NCI-H2081 (cell line): Measurements from ENCODE around the gene POLR2I.
"Not testable (repeated sequence)": the region's sequence is repeated elsewhere in the genome, so short reads cannot be mapped to it uniquely, and the experiment has no call there.

Source experiments
- DNase-seq, 2 experiments: peaks; one replicate each; lab custom pipeline; 2025; lab: John Stamatoyannopoulos, UW

The POLR2I gene

GRCh38 chr19:36100476-36100875 lies 14.2 kb downstream of the POLR2I start:
- DNase-seq, result no peak

DNA sequence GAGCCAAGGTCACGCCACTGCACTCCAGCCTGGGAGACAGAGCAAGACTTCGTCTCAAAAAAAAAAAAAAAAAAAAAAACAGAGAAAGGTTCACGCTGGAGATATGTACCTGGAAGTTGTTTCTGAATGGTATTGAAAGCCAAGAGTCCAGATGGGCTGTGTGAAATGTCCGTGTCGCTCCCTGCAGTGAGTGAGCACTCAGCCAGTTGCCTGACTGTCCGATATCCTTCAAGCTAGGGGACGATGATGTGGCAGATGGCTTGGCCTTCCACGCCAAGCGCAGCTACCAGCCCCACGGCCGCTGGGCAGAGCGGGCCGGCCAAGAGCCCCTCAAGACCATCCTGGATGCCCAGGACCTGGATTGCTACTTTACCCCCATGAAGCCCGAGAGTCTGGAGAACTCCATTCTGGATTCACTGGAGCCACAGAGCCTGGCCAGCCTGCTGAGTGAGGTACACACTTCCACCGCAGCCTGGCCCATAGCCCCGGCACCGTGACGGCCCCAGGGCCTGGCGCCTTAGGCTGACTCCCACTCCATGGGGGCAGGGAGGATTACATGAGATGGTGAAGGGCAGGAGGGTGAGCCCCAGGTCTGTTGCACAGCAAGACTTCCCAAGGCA lies 15.4 kb downstream of the POLR2I start:
- DNase-seq, result no peak

- DNase-seq, result no peak
Observed at GRCh38 chr19:36097036-36097435, 17.6 kb downstream of the POLR2I start.

DNA sequence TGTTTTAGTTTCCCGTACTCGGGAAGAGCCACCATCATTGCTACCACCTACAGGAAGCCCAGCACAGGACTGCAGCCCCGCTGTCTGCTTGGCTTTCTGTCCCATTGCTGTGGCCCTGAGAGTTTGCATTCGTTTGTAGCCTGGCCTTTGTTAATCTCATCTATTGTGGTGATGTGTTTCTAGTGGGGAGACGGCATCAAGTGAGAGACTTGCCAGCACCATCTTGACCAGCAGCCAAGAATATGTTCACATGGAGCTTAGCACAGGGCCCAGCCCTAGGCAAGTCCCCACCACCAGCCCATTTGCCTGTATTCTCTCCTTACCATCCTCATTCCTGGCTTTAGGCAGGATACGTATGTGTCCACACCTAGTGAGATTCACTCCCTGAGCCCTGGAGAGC lies 21.0 kb downstream of the POLR2I start:
- no peak for DNase-seq

DNA sequence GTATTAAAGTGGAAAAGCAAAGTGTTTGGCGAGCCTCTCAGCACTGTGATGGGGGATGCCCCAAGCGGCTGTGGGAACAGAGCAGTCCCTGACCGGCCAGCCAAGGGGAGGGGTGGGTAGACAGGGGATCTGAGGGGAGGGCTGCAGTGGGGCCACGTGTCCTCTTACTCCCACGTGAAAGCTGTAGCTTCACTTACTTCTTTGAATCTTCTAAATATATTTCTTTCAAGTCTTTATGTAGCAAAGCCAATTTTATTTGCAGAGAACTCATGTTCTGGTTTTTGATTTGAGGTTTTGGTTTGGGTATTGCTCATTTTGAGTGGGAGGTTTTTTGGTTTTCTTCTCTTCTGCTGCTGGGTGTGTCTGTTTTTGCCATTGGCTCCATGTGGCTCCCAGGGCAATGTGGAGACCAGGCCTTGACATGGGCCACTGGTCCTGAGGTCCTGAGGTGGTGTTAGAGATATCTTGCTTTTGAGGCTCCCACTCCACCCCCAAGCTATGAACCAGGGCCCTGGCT lies 21.5 kb downstream of the POLR2I start:
- DNase-seq, result no peak

DNA sequence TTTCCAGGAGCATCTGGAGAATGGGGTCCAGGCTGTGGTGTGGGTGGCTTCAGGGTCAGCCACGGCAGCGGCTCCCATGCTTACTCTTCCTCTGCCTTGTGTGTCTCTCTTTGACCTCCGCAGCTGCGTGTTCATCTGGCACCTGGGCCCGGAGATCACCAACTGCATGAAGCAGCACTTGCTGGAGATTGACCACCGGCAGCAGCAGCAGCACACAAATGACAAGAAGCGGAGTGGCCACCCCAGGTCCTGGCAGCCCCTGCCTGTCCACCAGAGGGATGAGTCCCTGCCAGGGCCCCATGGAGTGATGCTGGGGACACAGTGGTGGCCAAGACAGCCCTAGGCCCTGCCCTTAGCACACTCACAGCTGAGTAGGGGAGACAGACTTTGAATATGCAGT lies 22.1 kb downstream of the POLR2I start:
- DNase-seq, result no peak

DNA sequence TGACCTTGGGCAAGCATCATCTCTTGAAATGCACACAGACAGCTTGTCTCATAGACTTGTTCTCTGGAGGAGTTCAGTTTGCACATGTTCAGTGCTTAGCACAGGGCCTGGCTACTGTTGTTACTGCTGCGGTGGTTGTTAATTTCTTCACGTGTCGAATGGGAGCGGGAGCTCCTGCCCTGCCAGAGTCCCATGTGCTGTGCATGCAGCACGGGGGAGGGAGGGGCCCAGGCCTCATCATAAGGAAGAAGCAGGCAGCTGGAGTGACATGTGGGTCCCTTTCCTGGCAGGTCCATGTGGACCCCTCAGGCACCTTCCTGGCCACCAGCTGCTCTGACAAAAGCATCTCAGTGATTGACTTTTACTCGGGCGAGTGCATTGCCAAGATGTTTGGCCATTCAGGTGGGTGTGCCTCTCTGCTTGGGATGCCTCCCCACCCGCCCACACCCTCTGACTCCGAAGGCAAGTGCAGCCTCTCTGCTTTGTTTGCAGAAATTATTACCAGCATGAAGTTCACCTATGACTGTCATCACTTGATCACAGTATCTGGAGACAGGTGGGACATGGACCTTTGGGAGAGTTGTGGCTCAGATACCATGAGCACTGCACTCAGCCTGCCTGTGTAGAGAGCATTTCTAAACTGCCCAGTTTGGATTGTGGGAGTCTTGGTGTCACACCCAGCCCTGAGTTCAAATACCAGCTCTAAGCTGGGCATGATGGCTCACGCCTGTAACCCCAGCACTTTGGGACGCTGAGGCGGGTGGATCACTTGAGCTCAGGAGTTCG lies 23.6 kb downstream of the POLR2I start:
- no peak for DNase-seq

- DNase-seq, result no peak
Observed at GRCh38 chr19:36089847-36090246, 24.8 kb downstream of the POLR2I start.

- no peak for DNase-seq
Observed at GRCh38 chr19:36086326-36086725, 28.3 kb downstream of the POLR2I start.

DNA sequence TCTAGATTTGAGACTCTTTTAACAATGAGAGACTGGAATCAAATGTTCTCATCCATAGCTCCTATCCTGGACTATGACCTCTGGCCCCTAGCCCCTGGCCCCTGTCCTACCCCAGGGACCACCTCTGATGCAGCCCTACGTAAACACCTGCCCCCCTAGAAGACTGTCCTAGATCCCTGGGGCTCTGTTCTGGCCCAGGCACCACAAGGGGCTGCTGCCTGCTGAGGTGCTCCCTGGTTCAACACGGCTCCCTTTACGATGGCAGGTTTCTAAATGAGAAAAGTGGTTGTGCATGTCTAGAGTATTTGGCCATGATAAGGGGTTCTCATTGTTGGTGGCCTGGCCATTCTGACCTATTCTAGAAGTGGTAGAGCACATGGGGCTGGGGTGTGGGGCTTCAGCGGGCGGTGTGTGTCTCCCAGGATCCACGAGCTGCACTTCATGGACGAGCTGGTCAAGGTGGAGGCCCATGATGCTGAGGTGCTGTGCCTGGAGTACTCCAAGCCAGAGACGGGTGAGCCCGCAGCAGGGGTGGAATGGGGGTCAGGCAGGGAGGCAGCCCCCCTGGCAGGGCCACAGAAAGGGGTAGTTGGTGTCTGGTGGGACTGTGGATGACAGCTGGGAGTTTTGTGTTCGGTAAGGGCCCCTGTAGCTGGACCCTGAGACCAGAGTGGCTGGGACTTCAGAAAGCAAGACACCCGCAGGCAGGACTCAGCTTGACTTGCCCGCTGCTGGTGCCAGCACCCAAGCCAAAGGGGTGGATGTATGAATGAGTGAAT lies 30.3 kb downstream of the POLR2I start:
- no peak for DNase-seq

DNA sequence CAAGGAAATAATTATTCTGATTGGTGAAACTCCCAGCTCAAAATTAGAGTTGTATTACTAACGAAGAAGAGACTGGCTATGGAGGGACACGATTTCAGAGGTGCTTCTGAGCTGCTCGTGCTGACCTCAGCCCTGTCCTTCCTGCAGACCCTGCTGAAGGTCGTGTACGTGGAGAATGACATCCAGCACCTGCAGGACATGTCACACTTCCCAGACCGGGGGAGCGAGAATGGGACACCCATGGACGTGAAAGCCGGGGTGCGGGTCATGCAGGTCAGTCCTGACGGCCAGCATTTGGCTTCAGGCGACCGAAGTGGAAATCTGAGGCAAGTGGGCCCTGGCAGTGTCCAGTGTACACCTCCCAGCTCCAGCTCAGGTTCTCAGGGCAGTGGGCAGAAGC lies 31.8 kb downstream of the POLR2I start:
- no peak for DNase-seq

GRCh38 chr19:36081894-36082293 lies 32.8 kb downstream of the POLR2I start:
- DNase-seq, result no peak

GRCh38 chr19:36081385-36081784 lies 33.3 kb downstream of the POLR2I start:
- no peak for DNase-seq

DNA sequence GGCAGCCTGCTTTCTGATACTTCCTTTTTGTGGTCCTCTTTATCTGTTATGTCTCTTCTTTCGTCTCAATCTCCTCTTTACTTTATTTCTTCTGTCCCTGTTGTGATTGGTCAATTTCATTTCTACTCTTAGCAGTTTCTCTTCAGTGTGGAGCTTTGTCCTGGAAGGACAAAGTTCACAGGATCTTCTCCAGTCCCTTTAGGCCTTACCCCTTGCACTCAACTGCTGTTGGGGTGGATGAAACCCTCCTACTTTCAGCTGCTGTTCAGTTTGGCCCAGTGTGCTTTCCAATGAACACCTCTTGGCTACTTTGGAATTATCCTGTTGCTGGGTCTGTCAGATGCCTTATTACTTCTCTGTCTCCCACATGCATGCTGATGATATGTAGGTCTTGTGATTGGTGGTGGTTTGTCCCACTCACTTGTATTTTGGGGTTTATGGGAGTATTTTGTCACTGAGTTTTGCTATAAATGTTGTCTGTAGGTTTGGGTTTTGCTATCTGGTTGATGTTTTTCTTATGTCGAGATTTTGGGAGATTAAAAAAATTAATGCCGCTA lies 35.2 kb downstream of the POLR2I start:
- DNase-seq, result no peak

DNA sequence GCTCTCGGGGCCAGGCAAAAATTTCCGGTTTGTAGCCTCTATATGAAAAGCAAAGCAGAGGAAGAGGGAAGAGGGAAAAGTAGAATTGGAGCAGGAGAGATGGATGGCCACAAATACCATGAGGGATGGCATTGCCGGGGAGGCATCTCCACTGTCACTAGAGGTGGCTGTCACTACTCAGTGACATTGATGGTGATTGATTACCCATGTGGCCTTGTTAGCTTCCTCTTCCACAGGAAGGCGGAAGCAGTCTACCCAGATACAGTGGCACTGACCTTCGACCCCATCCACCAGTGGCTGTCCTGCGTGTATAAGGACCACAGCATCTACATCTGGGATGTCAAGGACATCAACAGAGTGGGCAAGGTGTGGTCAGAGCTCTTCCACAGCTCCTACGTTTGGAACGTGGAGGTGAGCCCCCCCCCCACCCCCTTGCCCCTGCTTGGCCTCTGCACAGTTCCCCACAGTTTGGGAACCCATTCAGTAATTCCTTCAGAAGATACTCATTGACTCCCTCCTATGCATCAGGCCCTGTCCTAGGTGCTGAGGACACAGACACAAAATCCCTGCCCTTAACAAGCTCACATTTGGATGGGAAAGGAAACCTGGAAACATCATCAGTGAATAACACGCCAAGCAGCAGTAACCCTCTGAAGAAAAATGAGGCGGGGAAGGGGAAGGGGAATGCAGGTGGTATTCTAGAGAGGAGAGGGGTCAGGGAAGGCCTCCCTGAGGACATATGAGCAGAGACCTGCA lies 41.4 kb downstream of the POLR2I start:
- DNase-seq, result no peak

- DNase-seq, result no peak
Observed at GRCh38 chr19:36072081-36072480, 42.6 kb downstream of the POLR2I start.

GRCh38 chr19:36068810-36069499 lies 45.7 kb downstream of the POLR2I start:
- not testable (repeated sequence) for DNase-seq

GRCh38 chr19:36067681-36068080 lies 47.0 kb downstream of the POLR2I start:
- DNase-seq, result no peak

DNA sequence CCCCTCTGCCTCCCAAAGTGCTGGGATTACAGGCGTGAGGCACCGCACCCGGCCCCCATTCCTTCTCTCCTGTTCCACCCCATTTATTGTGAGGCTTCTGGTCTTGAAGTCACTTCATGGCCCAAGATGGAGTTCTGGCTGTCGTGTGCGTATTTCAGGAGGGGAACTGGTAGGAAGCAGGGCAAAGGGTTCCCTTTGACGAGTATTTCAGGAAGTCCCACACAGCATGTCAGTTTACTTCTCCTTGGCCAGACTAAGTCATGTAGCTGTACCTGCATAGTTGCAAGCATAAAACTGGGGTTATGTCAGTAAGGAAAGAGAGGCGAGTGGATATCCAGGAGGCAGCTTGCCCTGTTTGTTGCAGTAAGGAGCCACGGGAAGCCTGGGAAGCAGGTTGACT lies 49.8 kb downstream of the POLR2I start:
- no peak for DNase-seq
